Measurements from ENCODE around the gene CRYM. TPM values are rescaled to one million over a fixed set of nuclear protein-coding genes. Genes with fewer than 3 reads are reported as not detected.
"Not testable (repeated sequence)": the region's sequence is repeated elsewhere in the genome, so short reads cannot be mapped to it uniquely, and the experiment has no call there.

CRYM gene
- total RNA-seq, 1 donor from 2014 or later, result 3.7 TPM

DNA sequence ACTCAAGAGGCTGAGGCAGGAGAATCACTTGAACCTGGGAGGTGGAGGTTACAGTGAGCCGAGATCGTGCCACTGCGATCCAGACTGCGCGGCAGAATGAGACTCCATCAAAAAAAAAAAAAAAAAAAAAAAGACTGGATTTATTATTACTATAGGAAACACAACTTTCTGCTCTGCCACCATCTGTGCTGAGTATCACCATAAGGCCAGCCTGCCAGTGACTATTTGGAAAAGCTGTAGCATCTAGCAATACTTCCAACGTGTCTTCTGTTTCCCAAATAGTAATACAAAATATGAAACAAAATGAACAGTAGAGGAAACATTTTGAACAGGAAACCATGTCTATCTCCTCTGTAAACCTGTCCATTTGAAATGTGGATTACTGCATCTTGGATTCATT lies 43.6 kb upstream of the CRYM start:
- no peak overlapping the region for H3K27ac Mint-ChIP-seq (ENCODE audit: unreplicated experiment)
- H3K4me3 Mint-ChIP-seq (ENCODE audit: unreplicated experiment), result no peak overlapping the region
- TF ChIP-seq, protein P1, sequence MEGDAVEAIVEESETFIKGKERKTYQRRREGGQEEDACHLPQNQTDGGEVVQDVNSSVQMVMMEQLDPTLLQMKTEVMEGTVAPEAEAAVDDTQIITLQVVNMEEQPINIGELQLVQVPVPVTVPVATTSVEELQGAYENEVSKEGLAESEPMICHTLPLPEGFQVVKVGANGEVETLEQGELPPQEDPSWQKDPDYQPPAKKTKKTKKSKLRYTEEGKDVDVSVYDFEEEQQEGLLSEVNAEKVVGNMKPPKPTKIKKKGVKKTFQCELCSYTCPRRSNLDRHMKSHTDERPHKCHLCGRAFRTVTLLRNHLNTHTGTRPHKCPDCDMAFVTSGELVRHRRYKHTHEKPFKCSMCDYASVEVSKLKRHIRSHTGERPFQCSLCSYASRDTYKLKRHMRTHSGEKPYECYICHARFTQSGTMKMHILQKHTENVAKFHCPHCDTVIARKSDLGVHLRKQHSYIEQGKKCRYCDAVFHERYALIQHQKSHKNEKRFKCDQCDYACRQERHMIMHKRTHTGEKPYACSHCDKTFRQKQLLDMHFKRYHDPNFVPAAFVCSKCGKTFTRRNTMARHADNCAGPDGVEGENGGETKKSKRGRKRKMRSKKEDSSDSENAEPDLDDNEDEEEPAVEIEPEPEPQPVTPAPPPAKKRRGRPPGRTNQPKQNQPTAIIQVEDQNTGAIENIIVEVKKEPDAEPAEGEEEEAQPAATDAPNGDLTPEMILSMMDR (IDR thresholded peaks at IDR 0.05; ENCODE audit: unreplicated experiment), result no peak
- no peaks in the 10 kb centered on the region for H3K9me3 Mint-ChIP-seq (ENCODE audit: unreplicated experiment)
- no peaks in the 10 kb centered on the region for H3K27me3 Mint-ChIP-seq (ENCODE audit: unreplicated experiment)
- no peak for DNase-seq (ENCODE audit: low spot score)
- H3K4me1 Mint-ChIP-seq (ENCODE audit: unreplicated experiment), result no peaks in the 10 kb centered on the region
- no peaks in the 10 kb centered on the region for H3K36me3 Mint-ChIP-seq (ENCODE audit: low read depth, unreplicated experiment)

DNA sequence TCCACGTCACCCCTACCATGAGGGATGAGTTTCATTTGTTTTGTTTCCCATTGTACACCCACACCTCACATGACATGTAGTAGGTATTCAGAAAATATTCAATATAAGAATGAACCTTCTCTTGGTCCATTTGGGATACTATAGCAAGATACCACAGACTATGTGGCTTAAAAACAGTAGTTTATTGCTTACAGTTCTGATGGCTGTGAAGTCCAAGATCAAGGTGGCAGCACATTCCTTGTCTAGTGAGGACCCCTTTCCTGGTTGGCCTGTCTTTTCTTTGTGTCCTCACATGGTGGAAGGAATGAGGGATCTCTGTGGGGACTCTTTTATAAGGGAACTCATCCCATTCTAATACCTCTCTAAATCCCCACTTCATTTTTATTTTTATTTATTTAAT lies 36.2 kb upstream of the CRYM start:
- no peaks in the 10 kb centered on the region for H3K4me1 Mint-ChIP-seq (ENCODE audit: unreplicated experiment)
- peaks cover 2% of the 10 kb centered on the region for H3K36me3 Mint-ChIP-seq (ENCODE audit: low read depth, unreplicated experiment)

DNA sequence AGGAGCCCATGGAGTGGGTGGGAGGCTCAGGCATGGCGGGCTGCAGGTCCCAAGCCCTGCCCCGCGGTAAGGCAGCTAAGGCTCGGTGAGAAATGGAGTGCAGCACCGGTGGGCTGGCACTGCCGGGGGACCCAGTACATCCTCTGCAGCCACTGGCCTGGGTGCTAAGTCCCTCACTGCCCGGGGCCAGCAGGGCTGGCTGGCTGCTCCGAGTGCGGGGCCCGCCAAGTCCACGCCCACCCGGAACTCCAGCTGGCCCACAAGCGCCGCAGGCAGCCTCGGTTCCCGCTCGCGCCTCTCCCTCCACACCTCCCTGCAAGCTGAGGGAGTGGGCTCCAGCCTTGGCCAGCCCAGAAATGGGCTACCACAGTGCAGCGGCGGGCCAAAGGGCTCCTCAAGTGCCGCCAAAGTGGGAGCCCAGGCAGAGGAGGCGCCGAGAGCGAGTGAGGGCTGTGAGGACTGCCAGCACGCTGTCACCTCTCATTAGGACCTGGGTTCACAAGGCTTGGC lies 34.8 kb upstream of the CRYM start:
- DNase-seq (ENCODE audit: low spot score); H3K27me3 Mint-ChIP-seq (ENCODE audit: unreplicated experiment); H3K27ac Mint-ChIP-seq (ENCODE audit: unreplicated experiment); H3K4me1 Mint-ChIP-seq (ENCODE audit: unreplicated experiment); H3K9me3 Mint-ChIP-seq (ENCODE audit: unreplicated experiment); H3K36me3 Mint-ChIP-seq (ENCODE audit: low read depth, unreplicated experiment); H3K4me3 Mint-ChIP-seq (ENCODE audit: unreplicated experiment): not testable (repeated sequence)

More for the DNA sequence above, 36.2 kb upstream of the CRYM start:
- H3K27me3 Mint-ChIP-seq (ENCODE audit: unreplicated experiment), result no peaks in the 10 kb centered on the region
- H3K27ac Mint-ChIP-seq (ENCODE audit: unreplicated experiment), result no peak overlapping the region
- no peak for DNase-seq (ENCODE audit: low spot score)
- H3K9me3 Mint-ChIP-seq (ENCODE audit: unreplicated experiment), result no peaks in the 10 kb centered on the region
- no peak overlapping the region for H3K4me3 Mint-ChIP-seq (ENCODE audit: unreplicated experiment)
- TF ChIP-seq, protein P1 (IDR thresholded peaks at IDR 0.05; ENCODE audit: unreplicated experiment), result no peak

DNA sequence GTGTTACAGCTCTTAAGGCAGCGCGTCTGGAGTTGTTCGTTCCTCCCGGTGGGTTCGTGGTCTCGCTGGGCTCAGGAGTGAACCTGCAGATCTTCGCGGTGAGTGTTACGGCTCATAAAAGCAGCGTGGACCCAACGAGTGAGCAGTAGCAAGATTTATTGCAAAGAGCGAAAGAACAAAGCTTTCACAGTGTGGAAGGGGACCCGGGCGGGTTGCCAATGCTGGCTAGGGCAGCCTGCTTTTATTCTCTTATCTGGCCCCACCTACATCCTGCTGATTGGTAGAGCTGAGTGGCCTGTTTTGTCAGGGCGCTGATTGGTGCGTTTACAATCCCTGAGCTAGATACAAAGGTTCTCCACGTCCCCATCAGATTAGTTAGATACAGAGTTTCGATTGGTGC lies 34.0 kb upstream of the CRYM start:
- not testable (repeated sequence) for H3K27ac Mint-ChIP-seq (ENCODE audit: unreplicated experiment)

DNA sequence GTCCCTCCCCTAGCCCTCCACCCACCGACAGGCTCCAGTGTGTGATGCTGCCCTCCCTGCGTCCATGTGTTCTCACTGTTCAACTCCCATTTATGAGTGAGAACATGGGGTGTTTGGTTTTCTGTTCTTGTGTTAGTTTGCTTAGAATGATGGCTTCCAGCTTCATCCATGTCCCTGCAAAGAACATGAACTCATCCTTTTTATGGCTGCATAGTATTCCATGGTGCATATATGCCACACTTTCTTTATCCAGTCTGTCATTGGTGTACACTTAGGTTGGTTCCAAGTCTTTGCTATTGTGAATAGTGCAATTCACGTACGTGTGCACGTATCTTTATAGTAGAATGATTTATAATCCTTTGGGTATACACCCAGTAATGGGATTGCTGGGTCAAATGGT lies 28.6 kb upstream of the CRYM start:
- not testable (repeated sequence) for H3K27me3 Mint-ChIP-seq (ENCODE audit: unreplicated experiment); H3K4me3 Mint-ChIP-seq (ENCODE audit: unreplicated experiment); H3K36me3 Mint-ChIP-seq (ENCODE audit: low read depth, unreplicated experiment); DNase-seq (ENCODE audit: low spot score); H3K9me3 Mint-ChIP-seq (ENCODE audit: unreplicated experiment); H3K27ac Mint-ChIP-seq (ENCODE audit: unreplicated experiment)
- H3K4me1 Mint-ChIP-seq (ENCODE audit: unreplicated experiment), result peaks cover 11% of the 10 kb centered on the region

More for the DNA sequence above, 34.0 kb upstream of the CRYM start:
- not testable (repeated sequence) for H3K4me1 Mint-ChIP-seq (ENCODE audit: unreplicated experiment); DNase-seq (ENCODE audit: low spot score); H3K36me3 Mint-ChIP-seq (ENCODE audit: low read depth, unreplicated experiment); H3K9me3 Mint-ChIP-seq (ENCODE audit: unreplicated experiment); H3K27me3 Mint-ChIP-seq (ENCODE audit: unreplicated experiment); H3K4me3 Mint-ChIP-seq (ENCODE audit: unreplicated experiment)

DNA sequence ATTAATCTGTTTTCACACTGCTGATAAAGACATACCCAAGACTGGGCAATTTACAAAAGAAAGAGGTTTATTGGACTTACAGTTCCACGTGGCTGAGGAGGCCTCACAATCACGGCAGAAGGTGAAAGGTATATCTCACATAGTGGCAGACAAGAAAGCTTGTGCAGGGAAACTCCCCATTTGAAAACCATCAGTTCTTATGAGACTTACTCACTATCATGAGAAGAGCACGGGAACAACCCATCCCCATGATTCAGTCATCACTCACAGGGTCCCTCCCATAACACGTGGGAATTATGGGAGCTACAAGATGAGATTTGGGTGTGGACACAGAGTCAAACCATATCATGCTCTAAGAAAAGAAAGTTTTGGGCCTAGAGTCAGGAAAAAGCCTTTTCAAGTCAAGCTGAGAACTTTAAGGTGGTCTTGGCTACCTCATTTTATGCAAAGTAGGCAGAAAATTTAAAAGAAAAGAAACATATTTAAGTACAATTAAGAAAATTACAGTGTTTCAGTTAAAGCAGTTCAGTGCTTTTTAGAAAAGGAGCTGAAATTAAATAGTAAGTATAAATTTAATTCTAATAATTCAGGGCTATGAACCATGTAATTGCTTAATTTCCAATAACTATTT lies 24.9 kb upstream of the CRYM start:
- no peak overlapping the region for H3K4me3 Mint-ChIP-seq (ENCODE audit: unreplicated experiment)
- H3K9me3 Mint-ChIP-seq (ENCODE audit: unreplicated experiment), result no peaks in the 10 kb centered on the region
- DNase-seq (ENCODE audit: low spot score), result no peak
- H3K4me1 Mint-ChIP-seq (ENCODE audit: unreplicated experiment), result peaks cover 14% of the 10 kb centered on the region
- no peaks in the 10 kb centered on the region for H3K27me3 Mint-ChIP-seq (ENCODE audit: unreplicated experiment)
- TF ChIP-seq, protein P1 (IDR thresholded peaks at IDR 0.05; ENCODE audit: unreplicated experiment), result no peak
- H3K36me3 Mint-ChIP-seq (ENCODE audit: low read depth, unreplicated experiment), result no peaks in the 10 kb centered on the region
- no peak overlapping the region for H3K27ac Mint-ChIP-seq (ENCODE audit: unreplicated experiment)
